ENCODE measurements around the gene THAP12. TPM values are rescaled to one million over a fixed set of nuclear protein-coding genes. Genes with fewer than 3 reads are reported as not detected.

Gene THAP12
- total RNA-seq, 1 experiment from 2014 or later, result 44.1 TPM

GRCh38 chr11:76337469-76337868 lies 43.5 kb downstream of the THAP12 start:
- DNase-seq (ENCODE audit: low read depth, low spot score), result no peak
- TF ChIP-seq ZNF274 (IDR thresholded peaks at IDR 0.05; ENCODE audit: low read depth, low read length) (no peak), EGR1 (IDR thresholded peaks at IDR 0.05; ENCODE audit: low read depth) (no peak), EZH2phosphoT487 (IDR thresholded peaks at IDR 0.05; ENCODE audit: borderline replicate concordance) (no peak), EZH2 (IDR thresholded peaks at IDR 0.05) (no peak), REST (IDR thresholded peaks at IDR 0.05; ENCODE audit: low read depth) (no peak), CBX3 (IDR thresholded peaks at IDR 0.05; ENCODE audit: low read depth) (no peak), ATF3 (IDR thresholded peaks at IDR 0.05) (no peak), RAD21 (IDR thresholded peaks at IDR 0.05; ENCODE audit: low read depth) (no peak), YY1 (IDR thresholded peaks at IDR 0.05; ENCODE audit: extremely low read depth, insufficient replicate concordance, low read depth, low read length) (no peak), CEBPB (IDR thresholded peaks at IDR 0.05; ENCODE audit: low read depth) (no peak), ZFX (IDR thresholded peaks at IDR 0.05) (no peak), FOSL1 (IDR thresholded peaks at IDR 0.05; ENCODE audit: low read depth) (no peak), SP1 (IDR thresholded peaks at IDR 0.05; ENCODE audit: low read depth) (no peak), POLR2A (IDR thresholded peaks at IDR 0.05; ENCODE audit: borderline replicate concordance, extremely low read depth, insufficient read depth, insufficient read length) (no peak), TCF7L2 (IDR thresholded peaks at IDR 0.05; ENCODE audit: borderline replicate concordance, extremely low read depth, insufficient read depth, insufficient read length) (no peak), POLR2AphosphoS5 (IDR thresholded peaks at IDR 0.05; ENCODE audit: low read depth, low read length) (no peak), SIN3A (IDR thresholded peaks at IDR 0.05; ENCODE audit: low read depth) (no peak)
- TF ChIP-seq, protein P1, sequence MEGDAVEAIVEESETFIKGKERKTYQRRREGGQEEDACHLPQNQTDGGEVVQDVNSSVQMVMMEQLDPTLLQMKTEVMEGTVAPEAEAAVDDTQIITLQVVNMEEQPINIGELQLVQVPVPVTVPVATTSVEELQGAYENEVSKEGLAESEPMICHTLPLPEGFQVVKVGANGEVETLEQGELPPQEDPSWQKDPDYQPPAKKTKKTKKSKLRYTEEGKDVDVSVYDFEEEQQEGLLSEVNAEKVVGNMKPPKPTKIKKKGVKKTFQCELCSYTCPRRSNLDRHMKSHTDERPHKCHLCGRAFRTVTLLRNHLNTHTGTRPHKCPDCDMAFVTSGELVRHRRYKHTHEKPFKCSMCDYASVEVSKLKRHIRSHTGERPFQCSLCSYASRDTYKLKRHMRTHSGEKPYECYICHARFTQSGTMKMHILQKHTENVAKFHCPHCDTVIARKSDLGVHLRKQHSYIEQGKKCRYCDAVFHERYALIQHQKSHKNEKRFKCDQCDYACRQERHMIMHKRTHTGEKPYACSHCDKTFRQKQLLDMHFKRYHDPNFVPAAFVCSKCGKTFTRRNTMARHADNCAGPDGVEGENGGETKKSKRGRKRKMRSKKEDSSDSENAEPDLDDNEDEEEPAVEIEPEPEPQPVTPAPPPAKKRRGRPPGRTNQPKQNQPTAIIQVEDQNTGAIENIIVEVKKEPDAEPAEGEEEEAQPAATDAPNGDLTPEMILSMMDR (IDR thresholded peaks at IDR 0.05 in 2 of 3, conservative IDR thresholded peaks at IDR 0.05 in 1 of 3; ENCODE audit: borderline replicate concordance in 1 of 3, insufficient read depth in 1 of 3, low read depth in 2 of 3, low read length in 2 of 3), result no peak
- no peaks in the 10 kb centered on the region for H3K27me3 ChIP-seq (ENCODE audit: insufficient read depth, low read length)
- H3K79me2 ChIP-seq (ENCODE audit: insufficient read depth, low read length), result no peaks in the 10 kb centered on the region
- H3K4me1 ChIP-seq (ENCODE audit: control insufficient read depth in 1 of 2, insufficient read depth in 2 of 2, low read length in 2 of 2), result no peaks in the 10 kb centered on the region
- H3K27ac ChIP-seq (ENCODE audit: low read depth, low read length), result no peak overlapping the region
- no peaks in the 10 kb centered on the region for H3K36me3 ChIP-seq (ENCODE audit: control insufficient read depth in 1 of 2, insufficient read depth in 2 of 2, low read length in 2 of 2)
- H3K4me2 ChIP-seq (ENCODE audit: low read length), result no peak overlapping the region
- no peak overlapping the region for H3K4me3 ChIP-seq (replicated peaks in 1 of 2; ENCODE audit: low read depth in 1 of 2, low read length in 2 of 2)
- H2AFZ ChIP-seq (ENCODE audit: low read depth, low read length, poor library complexity, severe bottlenecking), result no peak overlapping the region
- ChIA-PET POLR2A (no interaction called here), CTCF (no interaction called here), RAD21 (ENCODE audit: low non-redundant PET in 1 of 2, low total read pairs in 2 of 2, uncharacterized antibody in 2 of 2, unreplicated experiment in 2 of 2) (no interaction called here)
- H3K9ac ChIP-seq (ENCODE audit: low read length), result no peak overlapping the region
- no TSS peak for BruUV-seq (replicated peaks)
- intact Hi-C loops (cut with micrococcal nuclease), result no loop called here
- no peak for ATAC-seq
- H3K9me2 ChIP-seq (ENCODE audit: insufficient read depth), result no peaks in the 10 kb centered on the region
- peaks cover 4 to 10% of the 10 kb centered on the region in 2 experiments; a peak in 3 of 4 replicates for H3K9me3 ChIP-seq (ENCODE audit: control insufficient read depth in 1 of 2, insufficient read depth in 1 of 2, low read depth in 1 of 2, low read length in 2 of 2)
- no peaks in the 10 kb centered on the region for H4K20me1 ChIP-seq (ENCODE audit: insufficient read depth)
